ENCODE measurements around the gene MRPS34. TPM values are rescaled to one million over a fixed set of nuclear protein-coding genes. Genes with fewer than 3 reads are reported as not detected.

Gene MRPS34
- total RNA-seq, 1 experiment from 2014 or later = 247 TPM

- H3K27me3 ChIP-seq (replicated peaks; ENCODE audit: insufficient read depth, low read depth, low read length, poor library complexity) = no peaks in the 10 kb centered on the region
- H3K9me3 ChIP-seq (ENCODE audit: low read depth, low read length, poor library complexity, severe bottlenecking) = no peaks in the 10 kb centered on the region
- H3K4me3 ChIP-seq (ENCODE audit: low read depth, low read length, poor library complexity, severe bottlenecking) = no peak overlapping the region
- intact Hi-C loops (cut with micrococcal nuclease; ENCODE audit: unreplicated experiment) = no loop called here
- ChIA-PET POLR2A (ENCODE audit: low non-redundant PET) (no interaction called here), CTCF (no interaction called here)
- TF ChIP-seq, protein P1, sequence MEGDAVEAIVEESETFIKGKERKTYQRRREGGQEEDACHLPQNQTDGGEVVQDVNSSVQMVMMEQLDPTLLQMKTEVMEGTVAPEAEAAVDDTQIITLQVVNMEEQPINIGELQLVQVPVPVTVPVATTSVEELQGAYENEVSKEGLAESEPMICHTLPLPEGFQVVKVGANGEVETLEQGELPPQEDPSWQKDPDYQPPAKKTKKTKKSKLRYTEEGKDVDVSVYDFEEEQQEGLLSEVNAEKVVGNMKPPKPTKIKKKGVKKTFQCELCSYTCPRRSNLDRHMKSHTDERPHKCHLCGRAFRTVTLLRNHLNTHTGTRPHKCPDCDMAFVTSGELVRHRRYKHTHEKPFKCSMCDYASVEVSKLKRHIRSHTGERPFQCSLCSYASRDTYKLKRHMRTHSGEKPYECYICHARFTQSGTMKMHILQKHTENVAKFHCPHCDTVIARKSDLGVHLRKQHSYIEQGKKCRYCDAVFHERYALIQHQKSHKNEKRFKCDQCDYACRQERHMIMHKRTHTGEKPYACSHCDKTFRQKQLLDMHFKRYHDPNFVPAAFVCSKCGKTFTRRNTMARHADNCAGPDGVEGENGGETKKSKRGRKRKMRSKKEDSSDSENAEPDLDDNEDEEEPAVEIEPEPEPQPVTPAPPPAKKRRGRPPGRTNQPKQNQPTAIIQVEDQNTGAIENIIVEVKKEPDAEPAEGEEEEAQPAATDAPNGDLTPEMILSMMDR (conservative IDR thresholded peaks at IDR 0.05; ENCODE audit: low read depth, low read length) = no peak
- no peak for TF ChIP-seq EZH2 (IDR thresholded peaks at IDR 0.05; ENCODE audit: borderline replicate concordance, low read depth, low read length, poor library complexity, severe bottlenecking)
- no peak overlapping the region for H3K27ac ChIP-seq (ENCODE audit: low read depth, low read length, poor library complexity, severe bottlenecking)
- DNase-seq (ENCODE audit: low spot score) = no peak
- H3K36me3 ChIP-seq (ENCODE audit: insufficient read depth, low read length, poor library complexity, severe bottlenecking) = peaks cover 15% of the 10 kb centered on the region
- no peaks in the 10 kb centered on the region for H3K4me1 ChIP-seq (ENCODE audit: insufficient read depth, low read length, poor library complexity, severe bottlenecking)
- no TSS peak for BruUV-seq (replicated peaks)
Measured at GRCh38 chr16:1761751-1762150, 11.2 kb downstream of the MRPS34 start.

DNA sequence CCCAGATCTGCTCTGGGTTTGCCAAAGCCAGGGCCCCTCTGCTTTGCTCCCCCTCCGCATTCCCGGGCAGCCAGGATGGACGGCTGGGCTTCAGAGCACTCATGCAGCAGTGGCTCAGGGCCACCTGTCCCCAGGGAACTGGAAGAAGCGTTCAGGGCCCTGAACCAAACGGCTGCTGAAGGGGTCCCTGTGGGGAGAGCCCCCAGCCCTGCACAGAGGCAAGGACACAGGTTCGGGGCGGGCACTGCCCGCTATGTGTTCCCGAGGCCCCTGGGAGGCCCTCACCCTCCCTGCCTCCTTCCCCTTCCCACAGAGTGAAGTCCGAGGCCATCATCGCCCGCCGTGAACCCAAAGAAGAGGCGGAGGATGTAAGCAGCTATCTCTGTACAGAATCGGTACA lies 12.0 kb downstream of the MRPS34 start:
- Histone ChIP-seq H3K27me3 (replicated peaks; ENCODE audit: insufficient read depth, low read depth, low read length, poor library complexity) (no peaks in the 10 kb centered on the region), H3K9me3 (ENCODE audit: low read depth, low read length, poor library complexity, severe bottlenecking) (no peaks in the 10 kb centered on the region), H3K27ac (ENCODE audit: low read depth, low read length, poor library complexity, severe bottlenecking) (no peak overlapping the region), H3K4me1 (ENCODE audit: insufficient read depth, low read length, poor library complexity, severe bottlenecking) (no peaks in the 10 kb centered on the region), H3K4me3 (ENCODE audit: low read depth, low read length, poor library complexity, severe bottlenecking) (no peak overlapping the region), H3K36me3 (ENCODE audit: insufficient read depth, low read length, poor library complexity, severe bottlenecking) (peaks cover 13% of the 10 kb centered on the region)
- ChIA-PET POLR2A (ENCODE audit: low non-redundant PET) (no interaction called here), CTCF (no interaction called here)
- DNase-seq (ENCODE audit: low spot score) = no peak
- no TSS peak for BruUV-seq (replicated peaks)
- no peak for TF ChIP-seq EZH2 (IDR thresholded peaks at IDR 0.05; ENCODE audit: borderline replicate concordance, low read depth, low read length, poor library complexity, severe bottlenecking)
- TF ChIP-seq, protein P1 (conservative IDR thresholded peaks at IDR 0.05; ENCODE audit: low read depth, low read length) = no peak
- intact Hi-C loops (cut with micrococcal nuclease; ENCODE audit: unreplicated experiment) = no loop called here

DNA sequence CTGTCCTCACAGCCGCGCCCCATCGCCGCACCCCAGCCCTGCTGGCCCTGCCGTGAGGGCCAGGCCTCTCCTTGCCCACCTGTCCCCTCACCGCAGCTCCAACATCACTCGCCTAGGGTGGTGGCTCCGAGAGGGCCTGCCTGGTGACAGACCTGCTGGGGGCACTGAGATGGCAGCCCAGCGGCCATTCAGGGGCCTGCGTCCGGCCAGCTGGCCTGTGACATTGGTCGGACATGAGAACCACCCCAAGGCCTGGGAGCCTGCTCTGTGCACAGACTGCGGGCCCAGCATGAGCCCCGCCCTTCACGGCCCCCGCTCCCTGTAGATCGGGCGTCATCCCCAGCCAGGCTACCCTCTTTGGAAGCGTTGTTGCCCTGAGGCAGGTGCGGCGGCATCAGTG lies 13.4 kb downstream of the MRPS34 start:
- H3K9me3 ChIP-seq (ENCODE audit: low read depth, low read length, poor library complexity, severe bottlenecking) = no peaks in the 10 kb centered on the region
- intact Hi-C loops (cut with micrococcal nuclease; ENCODE audit: unreplicated experiment) = no loop called here
- H3K27ac ChIP-seq (ENCODE audit: low read depth, low read length, poor library complexity, severe bottlenecking) = no peak overlapping the region
- TF ChIP-seq, protein P1 (conservative IDR thresholded peaks at IDR 0.05; ENCODE audit: low read depth, low read length) = no peak
- no peak for TF ChIP-seq EZH2 (IDR thresholded peaks at IDR 0.05; ENCODE audit: borderline replicate concordance, low read depth, low read length, poor library complexity, severe bottlenecking)
- ChIA-PET CTCF (no interaction called here), POLR2A (ENCODE audit: low non-redundant PET) (no interaction called here)
- no peak for DNase-seq (ENCODE audit: low spot score)
- peaks cover 8% of the 10 kb centered on the region for H3K36me3 ChIP-seq (ENCODE audit: insufficient read depth, low read length, poor library complexity, severe bottlenecking)
- H3K4me3 ChIP-seq (ENCODE audit: low read depth, low read length, poor library complexity, severe bottlenecking) = no peak overlapping the region
- H3K4me1 ChIP-seq (ENCODE audit: insufficient read depth, low read length, poor library complexity, severe bottlenecking) = no peaks in the 10 kb centered on the region
- H3K27me3 ChIP-seq (replicated peaks; ENCODE audit: insufficient read depth, low read depth, low read length, poor library complexity) = no peaks in the 10 kb centered on the region
- no TSS peak for BruUV-seq (replicated peaks)
